HEK293 (cell line): ENCODE measurements around the gene SEPTIN12.

Experiments
- CTCF ChIA-PET: fragments of 350-600 bp; formaldehyde crosslinking; extraction: SDS; loops from one replicate; lab custom pipeline; 2021; ENCODE audit warnings: antibody characterized with exemption; lab: Yijun Ruan, JAX
- POLR2A ChIA-PET: fragments of 300-600 bp; formaldehyde crosslinking; extraction: SDS; loops from one replicate; lab custom pipeline; 2020; ENCODE audit warnings: antibody characterized with exemption, inconsistent platforms; lab: Yijun Ruan, JAX
- H3K27ac ChIP-seq: fragments of 200-500 bp; sonication (Bioruptor generic); 2 replicates; pipeline ENCODE4 v1.5.1; 2014; ENCODE audit warnings: low read depth, low read length, control low read depth, inconsistent platforms; ENCODE audit errors: extremely low read depth
- H3K36me3 ChIP-seq, 2 experiments: fragments of 200-500 bp in 1 of 2; sonication (Bioruptor generic) in 1 of 2; 1 replicate in 1 of 2; 2 replicates in 1 of 2; pipeline ENCODE4 v1.5.1; 2014 to 2017; ENCODE audit warnings: inconsistent platforms in 2 of 2, low read length in 2 of 2; ENCODE audit not compliant: control insufficient read depth in 2 of 2, insufficient read depth in 1 of 2
- H3K4me1 ChIP-seq: fragments of 200-500 bp; sonication (Bioruptor generic); 2 replicates; pipeline ENCODE4 v1.5.1; 2014; ENCODE audit warnings: mild to moderate bottlenecking, low read length, inconsistent platforms; ENCODE audit not compliant: control insufficient read depth, insufficient read depth
- H3K4me3 ChIP-seq: 2 replicates; pipeline ENCODE4 v1.5.1; 2011; ENCODE audit warnings: low read depth, mild to moderate bottlenecking, control low read depth, low read length, moderate library complexity
- H3K9me3 ChIP-seq: fragments of 200-500 bp; sonication (Bioruptor generic); 2 replicates; pipeline ENCODE4 v1.5.1; 2014; ENCODE audit warnings: low read depth, low read length, inconsistent platforms; ENCODE audit not compliant: control insufficient read depth, insufficient read depth
- ATF2 ChIP-seq: fragments of 450-650 bp; formaldehyde crosslinking; IDR thresholded peaks from 2 replicates; pipeline ENCODE4 v1.5.1; 2016; ENCODE audit warnings: missing biosample characterization, missing genetic modification characterization, low read depth
- EGR2 ChIP-seq: fragments of 450-650 bp; formaldehyde crosslinking; IDR thresholded peaks from 2 replicates; pipeline ENCODE4 v1.5.1; 2016; ENCODE audit warnings: low read depth, missing biosample characterization, missing genetic modification characterization
- IKZF3 ChIP-seq: fragments of 450-650 bp; IDR thresholded peaks from 2 replicates; pipeline ENCODE4 v1.5.0; 2018; ENCODE audit warnings: missing biosample characterization, mild to moderate bottlenecking, missing genetic modification characterization, moderate library complexity
- PRDM10 ChIP-seq: fragments of 450-650 bp; formaldehyde crosslinking; IDR thresholded peaks from 2 replicates; pipeline ENCODE4 v1.5.1; 2016; ENCODE audit warnings: missing biosample characterization, missing genetic modification characterization
- RBAK ChIP-seq: fragments of 450-650 bp; formaldehyde crosslinking; IDR thresholded peaks from 2 replicates; pipeline ENCODE4 v1.5.1; 2016; ENCODE audit warnings: missing biosample characterization, missing genetic modification characterization
- ZNF138 ChIP-seq: fragments of 450-650 bp; formaldehyde crosslinking; IDR thresholded peaks from 2 replicates; pipeline ENCODE4 v1.5.1; 2016; ENCODE audit warnings: missing biosample characterization, missing genetic modification characterization, borderline replicate concordance
- ZNF157 ChIP-seq: fragments of 450-650 bp; formaldehyde crosslinking; IDR thresholded peaks from 2 replicates; pipeline ENCODE4 v1.5.1; 2016; ENCODE audit warnings: missing biosample characterization, missing genetic modification characterization
- ZNF211 ChIP-seq: fragments of 450-650 bp; formaldehyde crosslinking; IDR thresholded peaks from 2 replicates; pipeline ENCODE4 v1.5.1; 2016; ENCODE audit warnings: low read depth, missing biosample characterization, missing genetic modification characterization
- ZNF266 ChIP-seq: fragments of 450-650 bp; formaldehyde crosslinking; IDR thresholded peaks from 2 replicates; pipeline ENCODE4 v1.5.1; 2016; ENCODE audit warnings: missing biosample characterization, missing genetic modification characterization, low read depth
- ZNF37A ChIP-seq: fragments of 450-650 bp; IDR thresholded peaks from 2 replicates; pipeline ENCODE4 v1.5.1; 2018; ENCODE audit warnings: missing biosample characterization, missing genetic modification characterization
- ZNF423 ChIP-seq: fragments of 450-650 bp; formaldehyde crosslinking; IDR thresholded peaks from 2 replicates; pipeline ENCODE4 v1.5.1; 2016; ENCODE audit warnings: missing biosample characterization, missing genetic modification characterization
- ZNF433 ChIP-seq: fragments of 450-650 bp; formaldehyde crosslinking; IDR thresholded peaks from 2 replicates; pipeline ENCODE4 v1.5.1; 2016; ENCODE audit warnings: missing biosample characterization, missing genetic modification characterization, low read depth
- ZNF670 ChIP-seq: fragments of 450-650 bp; formaldehyde crosslinking; IDR thresholded peaks from 2 replicates; pipeline ENCODE4 v1.5.1; 2016; ENCODE audit warnings: missing biosample characterization, missing genetic modification characterization, low read depth
- ZNF707 ChIP-seq: fragments of 450-650 bp; formaldehyde crosslinking; IDR thresholded peaks from 2 replicates; pipeline ENCODE4 v1.5.1; 2016; ENCODE audit warnings: missing biosample characterization, missing genetic modification characterization
- ZNF791 ChIP-seq: fragments of 450-650 bp; formaldehyde crosslinking; IDR thresholded peaks from 2 replicates; pipeline ENCODE4 v1.5.1; 2016; ENCODE audit warnings: missing biosample characterization, missing genetic modification characterization
- TF ChIP-seq, protein P1 (sequence below): fragments of 450-650 bp; IDR thresholded peaks from 2 replicates; pipeline ENCODE4 v1.5.1; 2018; ENCODE audit warnings: missing biosample characterization, mild to moderate bottlenecking, missing genetic modification characterization
- TF ChIP-seq, protein P2 (sequence below): fragments of 450-650 bp; formaldehyde crosslinking; IDR thresholded peaks from 2 replicates; pipeline ENCODE4 v1.5.1; 2016; ENCODE audit warnings: missing biosample characterization, missing genetic modification characterization
- TF ChIP-seq, protein P3 (sequence below): sonication (generic); formaldehyde crosslinking; IDR thresholded peaks from 2 replicates; pipeline ENCODE4 v1.8.1; 2022; ENCODE audit warnings: mild to moderate bottlenecking, moderate library complexity, missing genetic modification reagents

SEPTIN12 gene

GRCh38 chr16:4772351-4772750 lies 15.8 kb downstream of the SEPTIN12 start:
- Histone ChIP-seq H3K4me3 (no peak overlapping the region), H3K4me1 (no peaks in the 10 kb centered on the region), H3K36me3 (no peaks in the 10 kb centered on the region), H3K27ac (no peak overlapping the region), H3K9me3 (no peaks in the 10 kb centered on the region)
- no peak for TF ChIP-seq ATF2 (tag by site-specific recombination)
- no peak for TF ChIP-seq IKZF3 (tag by site-specific recombination)
- no peak for TF ChIP-seq ZNF670
- TF ChIP-seq ZNF266 (tag by site-specific recombination), result no peak
- TF ChIP-seq, protein P1, sequence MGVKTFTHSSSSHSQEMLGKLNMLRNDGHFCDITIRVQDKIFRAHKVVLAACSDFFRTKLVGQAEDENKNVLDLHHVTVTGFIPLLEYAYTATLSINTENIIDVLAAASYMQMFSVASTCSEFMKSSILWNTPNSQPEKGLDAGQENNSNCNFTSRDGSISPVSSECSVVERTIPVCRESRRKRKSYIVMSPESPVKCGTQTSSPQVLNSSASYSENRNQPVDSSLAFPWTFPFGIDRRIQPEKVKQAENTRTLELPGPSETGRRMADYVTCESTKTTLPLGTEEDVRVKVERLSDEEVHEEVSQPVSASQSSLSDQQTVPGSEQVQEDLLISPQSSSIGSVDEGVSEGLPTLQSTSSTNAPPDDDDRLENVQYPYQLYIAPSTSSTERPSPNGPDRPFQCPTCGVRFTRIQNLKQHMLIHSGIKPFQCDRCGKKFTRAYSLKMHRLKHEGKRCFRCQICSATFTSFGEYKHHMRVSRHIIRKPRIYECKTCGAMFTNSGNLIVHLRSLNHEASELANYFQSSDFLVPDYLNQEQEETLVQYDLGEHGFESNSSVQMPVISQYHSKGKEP (tag by site-specific recombination), result no peak
- no peak for TF ChIP-seq ZNF138 (tag by site-specific recombination)
- no peak for TF ChIP-seq ZNF433 (tag by site-specific recombination)
- TF ChIP-seq ZNF211 (tag by site-specific recombination), result no peak
- TF ChIP-seq, protein P2, sequence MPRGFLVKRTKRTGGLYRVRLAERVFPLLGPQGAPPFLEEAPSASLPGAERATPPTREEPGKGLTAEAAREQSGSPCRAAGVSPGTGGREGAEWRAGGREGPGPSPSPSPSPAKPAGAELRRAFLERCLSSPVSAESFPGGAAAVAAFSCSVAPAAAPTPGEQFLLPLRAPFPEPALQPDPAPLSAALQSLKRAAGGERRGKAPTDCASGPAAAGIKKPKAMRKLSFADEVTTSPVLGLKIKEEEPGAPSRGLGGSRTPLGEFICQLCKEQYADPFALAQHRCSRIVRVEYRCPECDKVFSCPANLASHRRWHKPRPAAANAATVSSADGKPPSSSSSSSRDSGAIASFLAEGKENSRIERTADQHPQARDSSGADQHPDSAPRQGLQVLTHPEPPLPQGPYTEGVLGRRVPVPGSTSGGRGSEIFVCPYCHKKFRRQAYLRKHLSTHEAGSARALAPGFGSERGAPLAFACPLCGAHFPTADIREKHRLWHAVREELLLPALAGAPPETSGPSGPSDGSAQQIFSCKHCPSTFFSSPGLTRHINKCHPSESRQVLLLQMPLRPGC, result no peak
- TF ChIP-seq ZNF707, result no peak
- TF ChIP-seq ZNF157, result no peak
- no peak for TF ChIP-seq ZNF423
- TF ChIP-seq ZNF37A (tag by site-specific recombination), result no peak
- CTCF ChIA-PET, result interaction anchor here (0.6 kb wide), 1 partner anchor 30 kb away, joined by 3 read pairs; no protein-coding TSS in a partner anchor
- POLR2A ChIA-PET, result interaction anchor here (0.7 kb wide), 1 partner anchor 165 kb away, joined by 5 read pairs; the partner anchor contains the start of gene PPL

DNA sequence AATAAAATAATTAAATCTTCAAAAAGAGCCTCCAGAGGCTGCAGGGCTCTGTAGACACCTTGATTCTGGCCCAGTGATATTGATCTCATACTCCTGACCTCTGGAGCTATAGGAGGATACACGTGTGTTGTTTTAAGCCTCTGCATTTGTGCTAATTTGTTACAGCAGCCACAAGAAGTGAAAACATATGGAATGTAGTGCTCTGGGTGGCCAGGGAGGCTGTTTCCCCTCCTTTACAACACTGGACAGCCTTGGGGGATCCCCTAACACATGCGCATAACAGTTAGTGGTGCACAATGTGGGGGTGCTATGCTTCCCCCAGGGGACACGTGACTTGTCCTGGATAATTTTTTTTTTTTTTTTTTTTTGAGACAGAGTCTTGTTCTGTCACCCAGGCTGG lies 16.5 kb downstream of the SEPTIN12 start:
- Histone ChIP-seq H3K9me3 (no peaks in the 10 kb centered on the region), H3K4me1 (no peaks in the 10 kb centered on the region), H3K27ac (no peak overlapping the region), H3K36me3 (no peaks in the 10 kb centered on the region), H3K4me3 (no peak overlapping the region)
- POLR2A ChIA-PET, result interaction anchor here (0.7 kb wide), 1 partner anchor 166 kb away, joined by 5 read pairs; the partner anchor contains the start of gene PPL
- CTCF ChIA-PET, result no interaction called here
- TF ChIP-seq RBAK (no peak), EGR2 (tag by site-specific recombination) (no peak), PRDM10 (tag by site-specific recombination) (peak; percentile 86), ZNF791 (tag by site-specific recombination) (no peak)
- TF ChIP-seq, protein P3, sequence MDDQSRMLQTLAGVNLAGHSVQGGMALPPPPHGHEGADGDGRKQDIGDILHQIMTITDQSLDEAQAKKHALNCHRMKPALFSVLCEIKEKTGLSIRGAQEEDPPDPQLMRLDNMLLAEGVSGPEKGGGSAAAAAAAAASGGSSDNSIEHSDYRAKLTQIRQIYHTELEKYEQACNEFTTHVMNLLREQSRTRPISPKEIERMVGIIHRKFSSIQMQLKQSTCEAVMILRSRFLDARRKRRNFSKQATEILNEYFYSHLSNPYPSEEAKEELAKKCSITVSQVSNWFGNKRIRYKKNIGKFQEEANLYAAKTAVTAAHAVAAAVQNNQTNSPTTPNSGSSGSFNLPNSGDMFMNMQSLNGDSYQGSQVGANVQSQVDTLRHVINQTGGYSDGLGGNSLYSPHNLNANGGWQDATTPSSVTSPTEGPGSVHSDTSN (CRISPR knock-in tag), result no peak
